HTR-8/SVneo (cell line): ENCODE data around the gene SYTL1.

ENCODE experiments used
- DNase-seq: peaks from one replicate; pipeline ENCODE4 v3.0.0; 2011; ENCODE audit warnings: low spot score, mixed read lengths; ENCODE audit not compliant: insufficient read length
- FAIRE-seq: peaks from 2 replicates; lab custom pipeline; 2011; peaks lifted over from hg19 to GRCh38; lab: Jason Lieb, UNC

Gene SYTL1

DNA sequence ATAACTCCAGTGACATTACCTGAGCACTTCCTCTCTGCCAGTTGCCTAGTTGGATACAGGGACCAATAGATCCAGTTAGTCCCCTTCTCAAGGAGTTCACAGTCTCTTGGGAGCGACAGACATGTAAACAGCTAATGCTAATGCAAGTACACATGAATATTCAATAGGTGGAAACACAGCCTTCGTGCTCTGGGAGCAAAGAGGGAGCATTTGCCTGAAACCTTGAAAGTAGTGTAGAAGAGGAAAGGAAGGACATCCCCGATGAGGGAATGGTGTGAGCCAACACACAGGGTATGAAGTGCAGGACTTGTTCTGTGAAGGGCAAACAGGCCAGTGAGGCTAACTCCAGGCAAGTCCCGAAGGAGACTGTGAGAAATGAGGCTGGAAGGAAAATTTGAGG, 23.7 kb upstream of the SYTL1 start:
- FAIRE-seq (no peak), DNase-seq (no peak)

DNA sequence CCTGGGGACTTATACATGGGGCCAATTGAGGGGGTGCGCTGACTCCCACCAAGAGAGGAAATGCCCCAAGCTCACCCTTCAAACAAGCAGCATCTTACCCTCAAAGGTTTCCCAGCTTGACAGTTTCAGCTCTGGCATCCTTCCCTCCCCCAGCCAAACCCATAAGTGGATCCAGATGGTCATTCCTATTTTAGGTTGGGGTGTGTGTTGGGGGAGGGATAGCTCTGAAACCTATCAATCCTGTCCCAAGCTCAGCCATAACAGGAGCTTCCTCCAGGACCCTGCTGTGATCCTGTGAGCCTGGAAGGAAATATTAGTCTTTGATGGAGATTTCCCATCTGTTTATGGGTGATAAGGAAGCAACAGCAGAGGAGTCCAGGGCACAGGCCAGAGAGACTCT, 23.2 kb upstream of the SYTL1 start:
- DNase-seq (no peak), FAIRE-seq (no peak)

DNA sequence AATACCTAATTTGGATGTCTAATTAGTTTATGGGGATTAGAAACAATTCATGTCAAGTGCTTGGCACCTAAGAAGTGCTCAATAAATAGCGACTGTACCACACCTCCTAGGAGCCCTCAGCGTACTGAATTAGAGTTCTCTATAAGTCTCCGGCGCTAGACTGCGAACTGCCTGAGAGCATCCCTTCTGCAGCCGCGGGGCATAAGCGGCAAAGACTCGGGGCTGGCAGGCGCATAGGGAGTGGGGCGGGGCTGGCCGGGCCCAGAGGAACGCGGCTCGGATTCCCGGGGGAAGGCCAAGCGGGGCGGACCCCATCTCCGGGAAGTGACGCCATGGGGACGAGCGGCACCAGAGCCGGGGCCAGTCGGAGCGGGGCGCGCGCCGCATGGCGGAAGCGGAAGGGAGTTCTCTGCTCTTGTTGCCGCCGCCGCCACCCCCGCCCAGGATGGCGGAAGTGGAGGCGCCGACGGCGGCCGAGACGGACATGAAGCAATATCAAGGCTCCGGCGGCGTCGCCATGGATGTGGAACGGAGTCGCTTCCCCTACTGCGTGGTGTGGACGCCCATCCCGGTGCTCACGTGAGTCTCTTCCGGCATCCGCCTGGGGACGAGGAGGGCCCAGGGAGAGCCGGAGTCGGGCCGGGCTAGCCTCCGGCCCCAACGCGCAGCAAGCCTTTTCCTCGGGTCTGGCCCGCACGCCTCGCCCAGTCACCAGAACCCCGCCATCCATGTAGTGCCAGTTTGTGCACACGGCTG, 19.8 kb upstream of the SYTL1 start, which contains the start of gene TMEM222:
TMEM222 (plus strand) TSS at position 351 of the 756 bp plus-strand sequence; CDS start at position 386, 35 bp downstream.
- peak; percentile 91 for DNase-seq
- peak; percentile 72 for FAIRE-seq

DNA sequence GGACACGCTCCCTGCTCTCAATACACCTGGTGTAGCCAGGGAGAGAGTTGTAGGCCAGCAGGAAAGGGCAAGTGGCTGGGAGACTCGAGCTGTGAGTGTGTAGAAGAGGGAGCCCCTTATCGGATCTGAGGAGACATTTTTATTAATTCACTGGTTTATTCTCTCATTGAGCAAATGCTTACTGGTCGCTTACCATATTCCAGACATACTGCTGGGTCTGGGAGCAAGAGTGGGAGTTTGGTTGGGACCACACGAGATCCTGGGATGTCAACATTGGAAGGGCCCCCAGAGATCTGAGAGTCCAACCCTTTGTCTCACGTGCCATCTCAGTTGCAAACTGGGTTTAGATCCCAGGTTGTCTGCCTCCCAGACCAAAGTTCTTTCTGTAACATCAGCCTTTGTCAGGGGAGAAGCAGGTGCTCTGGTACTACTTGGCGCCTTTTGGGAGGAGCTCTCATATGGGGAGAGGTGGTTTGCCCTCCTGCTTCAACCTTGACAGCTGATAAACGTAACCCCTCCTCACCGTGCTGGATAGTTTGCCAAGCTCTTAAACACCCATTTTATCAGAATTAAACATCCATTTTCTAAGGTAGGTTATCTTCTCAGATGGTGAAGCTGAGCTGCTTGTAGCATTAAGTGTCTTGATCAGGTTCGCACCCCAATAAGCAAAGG, 19.1 kb upstream of the SYTL1 start:
- no peak for DNase-seq
- no peak for FAIRE-seq

DNA sequence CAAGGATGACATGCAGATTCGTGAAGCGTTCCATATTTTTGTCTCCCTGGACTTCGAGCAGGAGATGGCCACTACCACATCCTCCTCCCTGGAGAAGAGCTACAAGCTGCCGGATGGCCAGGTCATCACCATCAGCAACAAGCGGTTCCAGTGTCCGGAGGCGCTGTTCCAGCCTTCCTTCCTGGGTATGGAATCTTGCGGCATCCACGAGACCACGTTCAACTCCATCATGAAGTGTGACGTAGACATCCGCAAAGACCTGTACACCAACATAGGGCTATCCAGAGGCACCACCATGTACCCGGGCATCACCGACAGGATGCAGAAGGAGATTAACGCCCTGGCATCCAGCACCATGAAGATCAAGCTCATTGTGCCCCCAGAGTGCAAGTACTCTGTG, 16.5 kb upstream of the SYTL1 start:
- no peak for DNase-seq
- no peak for FAIRE-seq

DNA sequence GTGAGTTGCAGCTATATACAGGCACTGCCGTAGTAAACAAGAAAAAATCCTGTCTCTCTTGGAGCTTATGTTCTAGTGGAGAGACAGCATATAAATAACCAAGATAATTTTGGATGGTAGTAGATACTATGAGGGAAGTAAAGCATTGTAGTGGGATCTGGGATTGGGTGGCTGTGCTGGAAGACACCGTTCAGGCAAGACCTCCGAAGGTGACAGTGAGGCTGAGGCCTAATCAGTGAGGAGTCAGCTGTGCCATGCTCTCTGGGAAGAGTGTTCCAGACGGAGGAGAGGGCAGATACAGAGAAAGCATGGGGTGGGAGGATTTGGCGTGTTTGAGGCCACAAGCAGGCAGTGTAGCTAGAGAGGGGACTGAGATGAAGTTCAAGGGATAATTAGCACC, 13.9 kb upstream of the SYTL1 start:
- FAIRE-seq = no peak

DNA sequence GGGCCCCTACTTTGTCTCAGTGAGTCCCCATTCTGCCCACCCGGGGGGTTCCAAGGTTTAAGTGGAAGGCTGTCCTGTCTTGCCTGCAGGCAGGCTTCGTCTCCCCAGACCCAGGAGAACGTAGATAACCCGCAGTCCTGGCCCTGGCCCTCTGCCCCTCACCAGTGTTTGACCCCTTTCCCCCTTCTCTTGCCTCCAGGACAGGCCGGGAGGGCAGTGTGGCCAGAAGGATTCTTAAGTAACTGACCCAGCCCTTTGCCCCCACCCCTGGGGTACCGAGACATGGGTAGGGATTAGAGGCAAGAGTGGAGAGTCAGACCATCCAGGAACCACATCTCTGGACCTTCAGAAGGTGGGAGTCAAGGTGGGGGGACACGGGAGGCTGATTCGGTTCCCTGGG, 11.0 kb upstream of the SYTL1 start:
- no peak for FAIRE-seq
- no peak for DNase-seq

More for the DNA sequence above, 13.9 kb upstream of the SYTL1 start:
- no peak for DNase-seq

DNA sequence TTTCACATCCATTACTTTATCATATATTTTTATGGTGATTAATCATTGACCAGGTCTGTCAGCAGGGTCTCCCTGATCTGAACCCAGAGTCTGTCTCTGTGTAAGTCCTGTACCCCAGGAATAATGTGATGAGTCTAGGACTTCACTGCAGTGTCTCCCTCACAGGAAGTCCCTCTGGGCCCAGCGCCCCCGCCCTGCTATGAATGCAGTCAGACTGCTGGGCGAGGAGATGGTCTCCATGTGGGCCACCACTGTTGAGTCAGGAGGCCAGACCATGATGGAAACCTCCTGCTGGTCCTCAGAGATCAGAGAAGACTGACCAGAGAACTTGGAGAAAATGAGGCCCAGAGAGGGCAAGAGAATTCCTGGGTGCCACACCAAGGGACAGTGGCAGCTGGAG, 10.4 kb upstream of the SYTL1 start:
- DNase-seq (no peak), FAIRE-seq (no peak)

DNA sequence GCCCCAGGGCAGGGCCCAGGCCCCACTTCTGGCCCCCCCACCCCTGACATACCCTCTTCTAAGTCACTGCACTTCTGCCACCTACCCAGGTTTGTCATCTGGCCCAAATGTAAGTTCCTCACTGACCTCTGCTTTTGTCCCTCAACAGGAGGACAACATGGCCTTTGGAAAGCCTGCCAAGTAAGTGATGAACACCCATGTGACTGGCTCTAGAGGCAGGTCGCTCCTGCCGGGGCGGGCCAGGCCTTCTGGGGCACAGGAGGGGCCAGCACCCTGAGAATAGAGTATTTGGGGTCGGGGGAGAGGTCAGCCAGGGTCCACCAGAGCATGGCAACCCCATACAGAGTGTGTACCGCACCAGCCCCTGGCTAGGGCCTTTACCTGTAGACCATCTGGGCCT, 9.9 kb upstream of the SYTL1 start:
- no peak for DNase-seq
- FAIRE-seq = no peak

DNA sequence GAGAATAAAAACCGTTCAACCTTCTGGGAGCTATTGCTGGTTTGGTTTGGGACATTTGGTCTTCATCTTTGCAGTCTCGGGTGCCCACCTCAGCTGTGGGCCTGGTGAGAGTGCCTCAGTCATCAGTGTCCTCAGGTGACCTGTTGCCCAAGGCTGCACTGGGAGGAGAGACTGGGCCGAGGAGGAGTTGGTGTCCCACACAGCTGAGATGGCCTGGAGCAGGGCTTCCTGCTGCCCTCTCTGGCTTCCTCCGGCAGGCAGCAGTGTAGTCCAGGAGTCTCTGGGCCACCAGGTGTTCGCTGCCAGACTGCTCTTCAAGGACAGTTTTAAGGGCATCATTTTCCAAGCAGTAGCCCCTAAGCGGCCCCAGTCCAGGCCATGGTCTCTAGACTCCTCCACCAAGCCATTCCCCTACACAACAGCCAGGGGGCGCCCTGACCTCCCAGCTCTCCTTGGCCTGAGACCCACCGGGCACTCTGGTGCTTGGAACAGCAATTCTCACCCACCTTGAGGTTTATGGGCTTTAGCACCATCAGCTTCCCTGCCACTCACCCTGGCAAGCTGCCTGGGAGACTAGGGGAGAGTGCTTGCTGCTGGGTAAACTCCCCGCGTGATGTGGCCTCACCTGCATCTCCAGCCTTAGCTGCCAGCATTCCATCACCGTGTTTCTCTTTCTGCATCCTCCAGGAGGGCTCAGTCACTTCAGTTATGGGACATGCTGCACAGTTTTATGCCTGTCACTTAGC, 9.1 kb upstream of the SYTL1 start:
- FAIRE-seq = no peak
- peak; percentile 51 for DNase-seq

DNA sequence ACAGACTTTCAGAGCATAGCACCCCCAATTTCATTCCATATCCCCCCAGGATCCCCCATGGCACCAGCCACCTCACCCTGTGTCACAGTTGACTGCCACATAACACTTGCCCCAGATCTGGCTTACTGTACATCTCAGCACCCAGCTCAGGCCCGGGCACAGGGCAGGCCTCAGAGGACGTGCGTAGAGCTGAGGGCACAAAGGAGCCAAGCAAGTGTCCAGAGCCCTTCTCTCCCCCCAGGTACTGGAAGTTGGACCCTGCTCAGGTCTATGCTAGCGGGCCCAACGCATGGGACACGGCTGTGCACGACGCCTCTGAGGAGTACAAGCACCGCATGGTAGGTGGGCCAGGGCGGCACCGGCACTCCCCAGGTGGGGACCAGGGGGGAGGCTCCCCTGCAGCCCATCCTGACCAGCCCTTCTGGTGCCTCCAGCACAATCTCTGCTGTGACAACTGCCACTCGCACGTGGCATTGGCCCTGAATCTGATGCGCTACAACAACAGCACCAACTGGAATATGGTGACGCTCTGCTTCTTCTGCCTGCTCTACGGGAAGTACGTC, 8.0 kb upstream of the SYTL1 start:
- no peak for DNase-seq
- FAIRE-seq = no peak

DNA sequence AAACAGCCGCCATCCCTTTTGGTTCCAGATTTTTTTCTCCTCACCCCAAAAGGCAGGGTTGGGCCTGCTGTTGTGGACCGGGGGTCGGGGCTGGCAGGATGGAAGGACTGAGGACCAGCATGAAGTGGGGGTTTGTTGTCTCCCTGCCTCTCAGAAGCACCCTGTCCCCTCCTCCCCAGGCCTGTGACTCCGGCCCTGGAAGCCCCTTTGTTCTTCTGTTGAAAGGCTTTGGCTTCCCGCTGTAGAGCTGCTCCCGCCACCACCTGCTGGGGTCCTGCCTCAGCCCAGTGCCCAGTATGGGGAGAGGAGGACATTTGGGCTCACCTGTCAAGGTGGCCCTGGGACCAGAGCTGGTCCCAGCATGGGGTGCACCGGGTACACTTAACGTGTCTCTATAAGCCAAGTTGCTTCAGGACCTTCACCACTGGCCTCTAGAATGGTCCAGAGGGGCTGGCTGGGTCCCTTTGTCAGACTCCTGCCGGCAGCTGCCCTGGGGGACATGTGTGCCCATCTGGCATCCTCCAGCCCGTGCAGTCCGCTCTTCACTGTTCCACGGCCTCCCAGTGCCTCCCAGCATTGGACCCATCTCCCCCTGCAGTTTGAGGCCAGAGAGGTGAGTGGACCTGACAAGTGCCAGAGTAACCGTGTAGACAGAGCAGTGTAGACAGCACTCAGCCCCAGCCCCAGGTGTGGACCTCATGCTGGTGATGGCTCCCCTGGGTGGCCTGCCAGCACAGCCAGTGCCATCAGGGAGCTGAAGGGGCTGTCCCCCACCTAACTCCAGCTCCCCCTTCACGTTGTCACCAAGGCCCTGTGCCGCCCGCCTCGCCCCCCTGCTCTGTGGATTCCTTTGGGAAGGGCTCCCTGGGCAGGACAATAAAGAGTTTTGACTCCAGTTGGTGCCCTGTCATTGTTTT, 6.1 kb upstream of the SYTL1 start:
- DNase-seq (no peak), FAIRE-seq (no peak)

DNA sequence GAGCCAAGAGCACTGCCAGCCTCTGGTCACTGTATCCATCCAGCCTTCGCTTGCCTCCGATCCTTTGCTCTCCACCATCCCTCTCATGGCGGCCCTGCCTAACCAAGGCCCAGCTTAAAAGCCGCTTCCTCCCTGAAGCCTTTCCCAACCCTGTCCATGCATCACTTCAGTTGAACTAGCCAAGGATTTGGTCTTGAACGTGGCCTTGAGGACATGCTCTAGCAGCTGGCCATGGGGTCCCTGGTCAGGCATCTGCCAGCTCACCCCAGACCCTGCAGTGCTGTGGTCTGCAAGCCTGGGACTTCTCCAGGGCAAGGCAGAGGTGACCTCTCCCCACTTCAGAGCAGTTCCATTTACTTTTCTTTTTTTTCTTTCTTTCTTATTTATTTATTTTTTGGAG, 5.1 kb upstream of the SYTL1 start:
- DNase-seq = no peak
- FAIRE-seq = no peak

DNA sequence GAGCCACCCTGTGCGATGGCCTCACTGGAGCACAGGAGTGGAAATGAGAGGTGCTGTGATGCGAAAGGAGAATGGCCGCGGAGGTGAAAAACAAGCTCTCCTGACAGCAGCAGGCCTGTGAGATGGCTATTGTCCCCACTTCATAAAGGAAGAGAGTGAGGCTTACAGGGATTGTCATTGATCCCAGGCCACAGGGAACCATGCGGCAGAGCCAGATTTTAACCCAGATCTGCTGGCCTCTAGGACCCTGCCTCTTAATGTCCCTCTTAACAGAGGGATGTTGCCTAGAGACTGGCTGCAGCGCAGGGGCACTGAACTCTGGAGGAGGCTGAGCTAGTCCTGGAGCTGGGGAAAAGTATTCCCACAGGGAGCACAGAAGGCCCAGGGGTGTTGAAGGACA, 3.1 kb upstream of the SYTL1 start:
- FAIRE-seq (no peak), DNase-seq (no peak)

DNA sequence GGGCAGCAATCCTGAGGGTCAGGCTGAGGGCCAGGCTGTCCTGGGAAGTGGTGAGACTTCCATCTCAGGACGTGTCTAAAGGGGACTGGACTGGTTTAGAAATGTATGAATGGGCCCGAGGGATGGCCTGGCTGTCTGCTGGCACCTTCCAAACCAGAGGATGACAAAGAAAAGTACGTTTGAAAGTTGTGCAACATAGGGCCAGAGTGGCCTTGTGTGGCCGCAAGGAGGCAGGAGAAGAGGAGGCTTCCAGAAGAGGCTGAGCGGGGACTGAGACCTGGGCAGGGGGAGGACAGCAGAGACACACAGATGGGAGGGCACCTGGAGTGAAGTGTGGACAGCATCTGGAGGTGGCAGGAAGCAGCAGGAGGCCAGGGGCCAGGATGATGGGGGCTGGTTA, 2.6 kb upstream of the SYTL1 start:
- FAIRE-seq (no peak), DNase-seq (no peak)

DNA sequence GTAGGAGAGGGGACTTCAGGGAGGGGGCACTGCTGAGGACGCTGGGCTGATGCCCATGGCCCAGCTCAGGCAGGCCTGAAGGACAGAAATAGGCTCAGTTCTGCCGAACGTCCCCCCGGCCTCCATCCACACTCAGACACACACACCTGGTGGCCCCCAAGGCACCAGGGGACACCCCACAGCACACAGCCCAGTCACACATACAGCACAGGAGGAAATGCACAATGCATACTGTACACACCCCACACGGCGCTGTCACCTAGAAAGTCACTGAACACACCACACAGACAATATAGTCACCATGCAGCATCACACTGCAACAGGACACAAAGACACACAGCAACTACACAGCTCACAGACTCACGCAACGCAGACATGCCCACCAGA, 562 bp downstream of the SYTL1 start:
- no peak for DNase-seq
- no peak for FAIRE-seq

DNA sequence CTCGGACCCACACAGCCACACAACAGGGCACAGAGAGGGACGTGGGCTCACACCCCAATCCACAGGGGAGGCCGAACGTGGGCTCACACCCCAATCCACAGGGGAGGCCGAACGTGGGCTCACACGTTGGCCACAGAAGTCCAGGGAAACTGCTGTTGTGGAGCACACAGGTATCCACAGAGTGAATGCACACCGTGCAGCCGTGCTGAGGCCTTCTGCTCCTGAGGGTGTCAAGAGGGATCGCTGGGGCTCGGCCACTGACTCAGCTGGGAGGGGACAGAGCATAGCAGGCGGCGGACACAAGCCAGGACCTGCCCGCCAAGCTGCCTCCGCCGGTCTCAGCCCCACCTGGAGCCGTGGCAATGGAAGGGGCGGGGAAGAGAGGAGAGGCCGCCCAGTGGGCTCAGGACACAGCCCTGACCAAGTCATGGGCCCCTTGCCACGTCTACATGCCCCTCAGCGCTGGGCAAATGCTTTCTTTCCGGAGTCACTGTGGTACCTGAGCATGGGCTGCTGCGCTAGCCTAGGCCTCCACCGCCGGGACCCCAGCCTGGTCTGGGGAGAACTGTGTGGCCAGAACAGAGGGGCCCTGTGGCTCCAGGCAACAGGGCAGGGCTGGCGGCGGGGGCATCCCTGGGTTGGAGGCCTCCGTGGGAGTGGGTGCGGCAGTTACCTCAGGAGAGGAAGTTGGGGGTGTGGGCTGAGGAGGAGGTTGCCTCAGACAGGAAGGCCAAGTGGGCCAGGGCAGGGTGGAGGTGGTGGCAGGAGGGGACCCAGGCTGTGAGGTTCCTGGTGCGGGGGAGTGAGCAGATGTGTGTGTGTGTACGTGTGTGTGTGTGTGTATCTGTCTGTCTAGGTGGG, 1.2 kb downstream of the SYTL1 start:
- DNase-seq (no peak), FAIRE-seq (no peak)

DNA sequence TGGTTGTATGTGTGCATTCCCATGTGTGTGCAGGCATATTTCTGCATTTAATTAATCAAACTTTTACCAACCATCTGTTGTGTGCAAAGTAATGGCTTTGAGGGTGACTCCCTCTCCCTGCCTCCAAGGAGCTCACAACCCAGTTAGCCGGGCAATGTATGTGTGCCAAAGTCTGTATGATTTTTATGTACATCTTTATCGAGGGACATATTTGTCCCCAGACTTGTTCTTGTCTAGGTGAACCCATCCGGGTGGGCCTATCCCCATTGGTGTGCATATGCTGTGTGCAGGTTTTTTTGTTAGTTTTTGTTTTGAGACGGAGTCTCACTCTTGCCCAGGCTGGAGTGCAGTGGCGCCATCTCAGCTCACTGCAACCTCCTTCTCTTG, 1.8 kb downstream of the SYTL1 start:
- no peak for FAIRE-seq
- DNase-seq = no peak

DNA sequence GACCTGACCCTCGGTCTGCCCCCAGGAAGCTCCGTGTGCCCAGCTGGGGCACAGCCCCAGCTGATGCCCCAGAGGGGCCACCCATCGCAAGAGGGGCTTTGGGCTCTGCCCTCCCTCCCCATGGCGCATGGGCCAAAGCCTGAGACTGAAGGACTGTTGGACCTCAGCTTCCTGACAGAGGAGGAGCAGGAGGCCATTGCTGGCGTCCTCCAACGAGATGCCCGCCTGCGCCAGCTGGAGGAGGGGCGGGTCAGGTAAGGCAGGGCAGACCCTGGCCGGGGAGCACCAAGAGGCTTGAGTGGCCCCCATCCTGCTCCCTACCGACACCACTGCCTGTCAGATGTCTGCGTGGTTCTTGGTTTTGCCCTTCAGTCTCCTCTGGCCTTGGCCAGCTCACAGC, 3.5 kb downstream of the SYTL1 start:
- DNase-seq = no peak
- no peak for FAIRE-seq
